GM21723 (cell line): ENCODE results near the gene LDLR.
"Not testable (repeated sequence)": the region's sequence is repeated elsewhere in the genome, so short reads cannot be mapped to it uniquely, and the experiment has no call there.

Experiments used
- ATAC-seq: cut with Tn5 transposase; IDR thresholded peaks from one replicate; pipeline ENCODE4 v1.9.1; 2021; ENCODE audit warnings: mild to moderate bottlenecking, moderate library complexity; ENCODE audit not compliant: unreplicated experiment

The LDLR gene

DNA sequence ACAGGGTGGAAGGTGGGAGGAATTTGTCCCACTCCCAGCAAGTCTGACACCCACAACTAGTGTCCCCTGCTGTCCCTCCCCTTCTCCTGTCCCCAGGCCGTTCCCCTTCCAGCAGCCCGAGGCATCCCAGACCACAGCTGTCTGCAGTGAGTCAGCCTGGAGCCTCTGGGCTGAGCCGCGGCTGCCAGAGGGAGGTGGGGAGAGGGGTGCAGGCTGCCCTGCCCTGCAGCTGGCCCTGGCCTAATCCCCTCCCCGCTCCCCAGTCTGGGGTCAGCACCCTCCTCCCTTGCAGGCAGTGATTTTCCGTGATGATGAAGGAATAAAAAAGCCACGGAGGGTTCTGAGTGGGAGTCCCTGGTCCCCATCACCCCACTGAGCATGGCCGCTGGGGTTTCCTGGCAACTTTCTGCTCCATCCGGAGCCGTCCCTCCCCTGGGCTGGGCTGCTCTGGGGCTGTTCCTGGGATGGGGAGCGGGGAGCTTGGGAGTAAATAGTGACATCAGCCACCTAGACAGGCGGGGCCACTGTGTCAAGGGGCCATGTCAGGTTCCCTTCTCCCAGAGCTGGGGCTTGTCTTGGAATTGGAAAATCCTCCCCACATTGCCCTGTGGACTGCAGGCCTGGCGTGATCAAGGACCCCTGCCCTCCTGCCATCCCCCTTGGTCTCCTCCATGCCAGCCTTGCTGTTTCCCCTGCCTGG is 49.5 kb downstream of the LDLR start:
- ATAC-seq, result no peak

DNA sequence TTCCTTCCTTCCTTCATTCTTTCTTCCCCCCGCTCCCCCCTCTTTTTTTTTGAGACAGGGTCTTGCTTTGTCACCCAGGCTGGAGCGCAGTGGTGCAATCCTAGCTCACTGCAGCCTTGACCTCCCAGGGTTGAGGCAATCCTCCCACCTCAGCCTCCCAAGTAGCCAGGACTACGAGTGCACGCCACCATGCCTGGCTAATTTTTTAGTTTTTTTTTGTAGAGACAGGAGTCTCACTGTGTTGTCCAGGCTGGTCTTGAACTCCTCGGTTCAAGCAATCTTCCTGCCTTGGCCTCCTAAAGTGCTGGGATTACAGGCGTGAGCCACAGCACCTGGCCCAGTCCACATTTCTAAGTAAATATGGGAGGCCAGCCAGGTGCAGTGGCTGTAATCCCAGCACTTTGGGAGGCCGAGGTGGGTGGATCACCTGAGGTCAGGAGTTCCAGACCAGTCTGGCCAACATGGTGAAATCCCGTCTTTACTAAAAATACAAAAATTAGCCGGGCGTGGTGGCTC is 50.8 kb downstream of the LDLR start:
- not testable (repeated sequence) for ATAC-seq

DNA sequence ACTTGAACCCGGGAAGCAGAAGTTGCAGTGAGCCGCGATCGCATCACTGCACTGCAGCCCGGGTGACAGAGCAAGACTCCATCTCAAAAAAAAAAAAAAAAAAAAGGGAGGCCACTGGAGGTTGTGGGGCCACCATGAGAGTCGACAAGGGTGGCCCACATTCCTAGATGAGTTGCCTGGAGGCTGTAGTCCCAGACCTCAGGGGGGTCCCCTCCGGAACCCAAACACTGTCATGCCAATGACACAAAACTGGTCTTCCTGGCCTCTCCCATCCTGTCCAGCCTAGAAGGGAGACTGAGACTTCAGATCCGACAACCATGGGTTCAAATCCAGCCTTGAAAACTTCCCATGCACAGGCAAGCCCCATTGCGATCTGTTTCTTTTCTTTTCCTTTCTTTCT is 51.6 kb downstream of the LDLR start:
- ATAC-seq, result no peak

DNA sequence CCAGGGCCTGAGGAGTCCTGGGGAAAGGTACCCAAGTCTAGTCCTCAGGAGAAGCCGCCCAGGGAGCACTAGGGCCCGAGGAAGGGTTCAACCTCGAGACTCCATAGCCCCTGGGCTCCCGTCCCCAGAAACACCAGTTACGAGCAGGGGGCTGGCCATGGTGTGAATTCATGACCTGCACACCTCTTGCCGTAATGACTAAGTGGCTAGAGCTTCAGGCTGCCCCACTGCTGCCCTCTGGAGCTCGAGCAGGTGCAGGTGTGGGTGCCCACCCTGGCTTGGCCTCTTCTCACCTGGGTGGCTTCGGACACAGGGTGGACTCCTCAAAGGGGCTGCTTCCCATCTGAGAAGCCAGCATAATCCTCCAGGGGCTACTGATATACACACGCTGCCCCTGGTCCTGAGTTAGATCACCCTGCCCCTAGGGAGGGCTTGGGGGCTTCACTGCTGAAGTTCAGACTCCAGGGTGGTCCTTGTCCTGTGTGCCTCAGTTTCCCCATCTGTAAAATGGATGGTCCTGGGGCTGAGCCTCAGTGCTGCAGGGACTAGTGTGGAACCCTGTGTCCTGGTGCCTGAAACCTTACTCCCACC is 52.8 kb downstream of the LDLR start:
- ATAC-seq, result no peak

DNA sequence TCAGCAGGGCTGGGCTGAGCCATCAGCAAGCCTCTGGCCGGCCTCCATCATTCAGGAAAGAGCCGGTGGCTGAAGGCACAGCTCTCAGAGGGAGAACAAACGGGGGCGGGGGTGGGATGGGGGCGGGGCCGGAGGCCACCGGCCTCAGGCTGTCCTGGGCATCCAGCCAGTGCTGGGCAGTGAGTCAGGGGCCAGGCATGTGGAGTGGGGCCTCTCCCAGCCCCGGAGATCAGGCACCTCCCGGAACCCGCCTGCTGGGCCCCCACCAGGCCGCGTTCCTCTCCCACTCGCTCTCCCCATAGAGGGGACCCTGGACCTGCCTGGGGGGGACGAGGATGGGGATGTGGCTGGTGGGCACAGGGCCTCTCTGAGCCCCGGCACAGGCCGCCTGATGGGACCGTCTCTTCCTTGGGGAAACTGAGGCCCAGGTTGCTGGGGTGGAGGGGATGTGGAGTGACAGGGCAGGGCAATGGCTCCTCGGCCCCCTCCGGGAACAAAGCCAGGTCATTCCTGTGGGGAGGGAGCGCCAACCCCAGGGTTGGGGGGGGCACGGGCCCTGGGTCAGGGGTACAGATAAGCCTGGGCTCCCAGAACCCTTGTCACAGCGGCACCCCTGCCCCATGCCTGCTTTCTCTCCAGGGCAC is 53.4 kb downstream of the LDLR start:
- no peak for ATAC-seq

DNA sequence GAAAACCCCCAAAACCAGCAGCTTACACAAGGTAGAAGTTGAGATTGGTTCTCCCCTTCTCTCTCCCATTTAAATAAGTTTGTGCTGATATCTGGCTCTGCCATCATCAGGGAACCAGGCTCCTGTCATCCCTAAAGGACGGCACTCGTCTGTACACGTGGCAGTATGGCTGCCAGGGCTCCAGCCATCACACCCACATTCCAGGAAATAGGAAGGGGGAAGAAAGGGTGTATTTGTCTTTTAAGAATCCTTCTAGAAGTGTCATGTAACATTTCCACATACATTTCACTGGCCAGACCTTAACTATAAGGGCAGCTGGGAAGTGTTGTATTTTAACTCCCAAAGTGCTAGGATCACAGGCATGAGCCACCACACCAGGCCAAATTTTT is 56.3 kb downstream of the LDLR start:
- no peak for ATAC-seq

DNA sequence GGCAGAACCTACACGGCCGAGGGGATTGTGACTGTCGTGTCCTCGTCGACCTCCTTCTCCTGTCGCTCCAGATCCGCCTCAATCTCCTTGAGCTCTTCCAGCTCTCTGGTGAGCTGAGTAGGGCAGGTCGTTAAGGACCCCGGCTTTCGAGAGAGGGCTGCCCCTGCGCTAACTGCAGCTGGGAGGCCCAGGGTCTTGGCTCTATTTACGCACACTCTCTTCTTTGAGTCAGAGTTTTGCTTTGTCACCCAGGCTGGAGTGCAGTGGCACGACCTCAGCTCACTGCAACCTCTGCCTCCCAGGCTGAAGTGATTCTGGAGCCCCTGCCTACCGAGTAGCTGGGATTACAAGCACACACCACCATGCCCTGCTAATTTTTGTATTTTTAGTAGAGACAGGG is 58.7 kb downstream of the LDLR start:
- no peak for ATAC-seq

DNA sequence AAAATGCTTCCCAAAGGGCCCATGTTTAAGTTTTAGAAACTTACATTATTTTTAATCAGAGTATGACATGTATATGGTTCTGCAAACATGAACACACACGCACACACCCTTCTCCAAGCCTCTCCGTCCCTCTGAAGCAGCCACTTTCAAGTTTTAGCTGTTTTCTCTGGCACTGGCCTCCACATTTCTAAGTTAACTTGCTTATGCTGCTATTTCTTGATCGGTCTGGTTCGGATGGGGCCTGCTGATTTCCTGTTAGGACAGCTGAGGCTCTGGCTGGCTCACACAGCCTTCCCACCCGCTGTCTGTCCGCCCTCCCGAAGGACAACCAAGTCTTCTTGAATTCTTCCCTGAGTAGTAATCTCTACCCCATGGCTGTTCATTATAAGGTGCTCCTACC is 61.9 kb downstream of the LDLR start:
- no peak for ATAC-seq

DNA sequence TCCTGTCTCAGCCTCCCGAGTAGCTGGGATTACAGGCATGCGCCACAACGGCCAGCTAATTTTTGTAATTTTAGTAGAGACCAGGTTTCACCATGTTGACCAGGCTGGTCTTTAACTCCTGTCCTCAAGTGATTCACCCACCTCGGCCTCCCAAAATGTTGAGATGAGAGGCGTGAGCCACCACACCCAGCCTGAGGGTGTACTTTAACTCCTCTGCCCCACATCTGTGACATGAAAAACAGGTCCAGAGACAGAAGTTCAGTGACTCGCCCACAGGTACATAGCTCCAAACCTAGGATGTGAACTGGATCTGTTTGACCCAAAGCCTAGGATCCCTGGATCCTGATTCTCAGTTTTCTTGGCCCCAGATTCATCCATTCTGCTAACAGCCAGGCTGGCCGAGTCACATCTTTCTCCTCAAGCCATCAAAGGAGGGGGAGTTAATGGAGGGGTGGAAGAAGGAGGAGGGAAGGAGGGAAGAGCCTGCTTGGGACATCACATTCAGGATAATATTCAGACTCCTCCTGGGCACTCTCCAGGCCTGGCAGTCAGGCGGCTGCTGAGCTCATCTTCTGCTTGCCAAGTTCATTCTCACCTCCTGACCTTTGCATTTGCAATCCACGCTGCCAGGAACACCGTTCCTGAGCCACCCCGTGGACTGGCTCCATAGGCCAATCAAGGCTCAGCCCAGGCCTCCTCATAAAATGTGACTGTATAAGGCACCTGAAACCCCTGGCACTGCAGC is 63.2 kb downstream of the LDLR start:
- ATAC-seq, result no peak

DNA sequence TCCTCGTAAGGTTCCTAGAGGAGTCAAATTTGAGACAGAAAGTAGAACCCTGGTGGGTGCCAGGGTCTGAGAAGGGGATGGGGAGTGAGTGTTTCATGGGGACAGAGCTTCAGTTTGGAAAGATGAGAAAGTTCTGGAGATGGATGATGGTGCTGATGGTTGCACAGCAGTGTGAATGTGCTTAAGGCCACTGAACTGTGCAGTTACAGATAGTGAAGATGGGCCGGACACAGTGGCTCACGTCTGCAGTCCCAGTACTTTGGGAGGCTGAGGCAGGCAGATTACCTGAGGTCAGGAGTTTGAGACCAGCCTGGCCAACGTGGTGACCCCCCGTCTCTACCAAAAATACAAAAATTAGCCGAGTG is 65.4 kb downstream of the LDLR start:
- no peak for ATAC-seq

DNA sequence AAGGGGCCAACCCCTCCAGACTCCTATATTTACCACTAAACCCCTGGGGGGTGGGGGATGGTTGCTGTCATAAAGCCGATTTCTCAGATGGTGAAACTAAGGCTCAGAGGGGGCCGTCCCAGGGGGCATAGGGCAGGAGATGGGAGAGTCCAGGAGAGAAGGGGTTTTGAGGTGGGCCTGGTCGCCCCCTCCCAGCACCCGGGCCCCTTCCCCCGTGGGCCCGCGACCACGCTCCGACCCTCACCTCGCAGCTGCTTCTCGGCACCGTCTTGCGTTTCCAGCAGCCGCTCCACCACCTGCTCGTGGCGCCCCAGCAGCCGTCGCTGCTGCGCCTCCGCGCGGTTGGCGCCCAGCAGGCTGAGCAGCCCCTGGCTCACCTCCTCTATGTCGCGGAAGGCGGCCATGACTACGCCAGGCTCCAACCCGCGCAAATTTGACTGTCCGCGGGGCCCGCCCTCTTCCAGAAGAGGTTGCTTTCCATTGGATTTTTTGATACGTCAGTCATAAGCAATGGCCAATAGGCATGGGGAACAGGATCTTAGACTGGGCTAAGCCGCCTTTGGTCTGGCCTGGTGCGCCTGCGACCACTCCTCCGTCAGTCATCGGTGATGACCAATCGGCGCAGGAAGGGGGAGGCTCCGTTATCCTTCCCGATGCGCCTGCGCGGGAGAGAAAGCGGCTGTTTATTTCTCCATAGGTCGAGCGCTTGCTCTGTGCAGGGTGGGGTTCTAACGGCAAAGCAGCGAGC is 66.3 kb downstream of the LDLR start, which contains the start of gene SPC24:
SPC24 (minus strand) TSS at position 410 of the 748 bp plus-strand sequence; CDS start at position 404, 6 bp downstream.
- ATAC-seq, result peak; percentile 96

DNA sequence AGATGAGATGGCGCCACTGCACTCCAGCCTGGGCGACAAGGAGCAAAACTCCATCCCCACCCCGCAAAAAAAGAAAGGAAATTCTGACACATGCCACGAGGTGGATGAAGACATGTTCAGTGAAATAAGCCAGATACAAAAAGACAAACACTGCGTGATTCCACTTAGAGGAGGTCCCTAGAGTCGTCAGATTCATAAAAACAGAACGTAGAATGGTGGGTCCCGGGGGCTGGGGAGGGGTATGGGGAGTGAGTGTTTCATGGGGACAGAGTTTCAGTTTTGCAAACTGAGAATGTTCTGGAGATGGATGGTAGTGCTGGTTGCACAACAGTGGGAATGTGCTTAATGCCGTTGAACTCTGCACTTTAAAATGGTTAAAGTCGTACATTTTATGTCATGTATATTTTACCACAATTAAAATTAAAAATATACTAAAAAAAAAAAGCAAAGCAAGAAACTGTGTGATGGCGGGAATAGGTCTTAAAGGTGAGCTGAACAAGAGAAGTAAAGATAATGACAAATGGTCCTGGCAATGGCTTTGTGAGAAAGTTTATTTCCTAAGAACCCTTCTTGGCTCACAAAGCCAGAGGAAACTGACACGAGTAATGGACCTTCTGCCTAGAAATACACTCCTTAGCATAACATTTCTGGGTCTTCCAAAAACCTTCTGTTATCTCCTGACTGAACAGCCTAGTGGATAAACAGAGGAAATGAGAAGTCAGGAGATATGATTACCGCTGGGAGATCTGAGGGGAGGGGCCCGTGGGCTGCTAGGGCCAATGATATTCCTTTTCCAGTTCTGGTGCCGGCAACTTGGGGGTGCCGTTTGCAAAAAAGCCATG is 70.6 kb downstream of the LDLR start:
- no peak for ATAC-seq

DNA sequence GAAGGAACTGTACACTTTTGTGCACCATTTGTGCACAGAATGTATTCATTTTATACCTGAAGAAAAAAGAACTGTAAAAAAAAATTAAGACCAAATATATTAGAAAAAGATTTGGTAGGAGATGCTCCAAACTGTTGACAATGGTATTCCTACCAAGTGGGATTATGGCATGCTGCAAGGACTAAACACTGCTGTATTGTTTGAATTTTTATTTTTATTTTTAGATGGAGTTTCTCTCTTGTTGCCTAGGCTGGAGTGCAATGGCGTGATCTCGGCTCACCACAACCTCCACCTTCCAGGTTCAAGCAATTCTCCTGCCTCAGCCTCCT is 71.1 kb downstream of the LDLR start:
- ATAC-seq, result not testable (repeated sequence)

DNA sequence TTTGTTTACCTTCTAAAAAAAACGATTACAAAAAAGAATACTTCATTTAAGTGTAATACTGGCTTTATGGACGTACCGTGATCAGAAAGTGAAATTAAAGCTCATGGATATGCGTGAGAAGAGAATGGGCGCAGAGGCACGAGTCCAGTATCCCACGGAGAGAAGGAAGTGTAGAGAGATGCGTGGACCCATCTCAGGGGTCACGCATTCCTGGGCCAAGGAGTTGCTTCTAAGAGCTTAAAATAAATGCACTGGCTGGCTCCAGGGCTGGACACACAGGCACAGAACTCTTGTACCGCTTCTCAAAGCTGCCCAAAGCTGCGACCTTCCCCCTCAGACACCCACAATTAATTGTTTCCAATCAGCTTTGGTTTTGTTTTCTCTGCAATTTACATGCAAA is 75.0 kb downstream of the LDLR start:
- ATAC-seq, result no peak

DNA sequence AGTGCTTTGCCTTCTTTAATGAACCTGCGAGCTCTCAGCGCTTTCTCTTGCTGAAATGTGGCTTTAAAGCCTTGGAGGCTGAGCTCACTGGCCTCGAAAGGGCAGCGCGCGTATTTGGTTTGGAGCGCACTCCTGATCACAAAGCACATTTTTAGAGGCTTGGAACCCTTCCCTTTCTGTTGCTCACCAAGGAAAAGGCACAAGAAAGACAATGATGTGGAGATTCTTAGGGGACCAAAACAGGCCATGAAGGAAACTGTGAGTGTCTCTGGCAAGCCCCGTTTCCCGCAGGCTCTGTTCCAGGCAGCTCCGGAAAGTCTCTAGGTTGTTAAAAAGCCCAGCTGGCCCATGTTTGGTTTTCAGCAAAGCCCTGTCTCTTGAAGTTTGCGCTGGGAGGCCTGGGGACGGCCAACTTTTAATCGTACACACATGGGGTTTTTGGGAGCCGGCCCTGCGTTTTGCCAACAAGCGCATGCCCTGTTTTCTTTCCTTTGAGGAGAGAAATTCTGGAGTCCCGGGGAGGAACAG is 75.7 kb downstream of the LDLR start:
- ATAC-seq, result no peak

DNA sequence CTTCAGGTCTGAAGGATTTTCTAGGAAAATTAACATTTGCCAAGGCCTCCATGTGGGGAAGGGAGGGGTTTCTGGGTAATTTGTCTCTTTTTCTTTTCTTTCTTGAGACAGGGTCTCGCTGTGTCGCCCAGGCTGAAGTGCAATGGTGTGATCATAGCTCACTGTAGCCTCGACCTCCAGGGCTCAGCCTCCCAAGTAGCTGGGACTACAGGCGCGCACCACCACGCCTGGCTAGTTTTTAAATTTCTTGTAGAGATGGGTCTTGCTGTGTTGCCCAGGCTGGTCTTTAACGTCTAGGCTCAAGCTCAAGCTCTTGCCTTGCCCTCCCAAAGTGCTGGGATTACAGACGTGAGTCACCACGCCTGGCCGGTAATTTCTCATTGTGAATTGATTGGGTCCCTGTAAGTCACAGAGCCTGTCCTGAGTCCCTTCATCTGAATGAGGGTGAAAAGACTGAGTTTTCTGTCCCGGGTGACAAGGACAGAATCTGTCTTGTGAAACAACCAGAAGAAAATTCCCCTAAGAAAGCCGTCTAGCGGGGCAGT is 76.3 kb downstream of the LDLR start:
- no peak for ATAC-seq

DNA sequence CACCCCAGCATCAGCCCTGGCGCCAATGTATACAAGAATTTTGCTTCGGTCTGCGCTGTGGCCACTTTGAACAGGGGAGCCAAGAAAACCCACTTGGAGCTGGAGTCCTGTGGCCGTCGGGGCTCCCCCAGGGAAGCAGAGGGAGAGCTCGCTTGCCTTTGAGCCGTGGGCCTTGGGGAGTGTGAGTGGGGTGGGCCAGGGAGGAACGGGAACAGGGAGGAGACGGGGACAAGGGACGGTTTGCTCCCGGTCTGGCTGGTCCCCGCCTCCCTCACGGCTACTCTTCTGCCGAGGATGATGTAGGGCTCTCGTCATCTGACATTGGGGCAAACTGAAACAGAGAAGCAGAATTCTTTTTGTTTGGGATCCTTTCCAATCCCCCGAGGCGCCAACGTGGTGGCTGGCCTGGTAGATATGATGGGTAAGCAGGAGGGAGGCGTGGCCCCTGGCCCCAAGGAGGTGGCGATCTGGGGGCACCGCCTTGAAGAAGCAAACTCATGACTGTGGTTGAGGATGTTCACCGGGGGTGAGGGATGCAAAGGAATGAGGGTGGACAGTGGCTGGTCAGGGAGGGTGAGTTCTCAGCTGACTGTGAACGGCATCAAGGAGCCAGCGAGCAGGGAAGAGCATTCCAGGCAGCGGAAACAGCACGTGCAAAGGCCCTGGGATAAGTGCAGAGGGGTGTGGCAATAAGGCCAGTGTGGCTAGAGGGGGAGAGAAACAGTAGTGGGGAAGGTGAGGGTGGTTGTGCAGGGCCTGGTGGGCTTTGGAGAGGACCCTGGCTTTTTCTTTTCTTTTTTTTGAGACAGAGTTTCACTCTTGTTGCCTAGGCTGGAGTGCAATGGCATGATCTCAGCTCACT is 77.2 kb downstream of the LDLR start:
- ATAC-seq, result no peak

DNA sequence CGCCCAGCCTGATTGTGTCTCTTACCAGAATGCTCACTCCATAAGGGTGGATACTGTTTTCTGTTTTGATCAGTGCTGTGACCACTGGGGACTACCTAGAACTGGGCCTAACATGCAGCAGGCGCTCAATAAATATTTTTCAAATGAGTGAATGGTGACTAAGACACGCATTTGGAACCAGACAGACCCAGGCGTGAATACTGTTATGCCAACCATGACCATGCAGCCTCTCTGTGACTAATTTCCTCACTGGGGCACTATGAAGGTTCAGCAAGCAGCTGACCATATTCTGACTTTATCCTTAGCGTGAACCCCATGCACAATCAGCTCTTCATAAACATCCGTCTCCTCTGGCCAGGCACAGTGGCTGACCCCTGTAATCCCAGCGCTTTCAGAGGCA is 79.3 kb downstream of the LDLR start:
- ATAC-seq, result no peak
